ENCODE data around the gene FRMD4B.

FRMD4B gene

GRCh38 chr3:69197455-69197854 lies 188.4 kb downstream of the FRMD4B start:
- DNase-seq: no peak

- no peak for DNase-seq
Measured at GRCh38 chr3:69196876-69197275, 189.0 kb downstream of the FRMD4B start.

GRCh38 chr3:69194431-69195165 lies 191.3 kb downstream of the FRMD4B start:
- DNase-seq: no peak

- DNase-seq: no peak
Measured at GRCh38 chr3:69193749-69194148, 192.1 kb downstream of the FRMD4B start.

DNA sequence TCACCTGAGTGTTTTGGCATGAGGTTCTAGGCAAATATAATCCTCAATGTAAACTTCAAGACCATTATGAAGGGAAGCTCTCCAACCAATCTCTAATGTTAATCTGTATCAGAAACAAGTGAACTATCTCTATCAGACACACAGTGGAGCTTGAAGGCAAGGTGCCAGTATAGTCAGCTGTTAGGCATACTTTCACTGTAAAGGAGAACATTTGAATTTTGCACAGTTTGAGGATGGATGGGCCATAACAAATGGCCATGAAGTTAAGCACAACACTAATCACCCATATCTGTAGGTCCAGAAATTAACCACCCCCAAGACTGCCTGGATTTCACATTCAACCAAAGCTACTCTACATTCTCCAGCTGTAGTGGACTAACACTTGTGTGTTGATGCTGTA lies 194.4 kb downstream of the FRMD4B start:
- DNase-seq: no peak

GRCh38 chr3:69189487-69189886 lies 196.4 kb downstream of the FRMD4B start:
- DNase-seq: no peak

DNA sequence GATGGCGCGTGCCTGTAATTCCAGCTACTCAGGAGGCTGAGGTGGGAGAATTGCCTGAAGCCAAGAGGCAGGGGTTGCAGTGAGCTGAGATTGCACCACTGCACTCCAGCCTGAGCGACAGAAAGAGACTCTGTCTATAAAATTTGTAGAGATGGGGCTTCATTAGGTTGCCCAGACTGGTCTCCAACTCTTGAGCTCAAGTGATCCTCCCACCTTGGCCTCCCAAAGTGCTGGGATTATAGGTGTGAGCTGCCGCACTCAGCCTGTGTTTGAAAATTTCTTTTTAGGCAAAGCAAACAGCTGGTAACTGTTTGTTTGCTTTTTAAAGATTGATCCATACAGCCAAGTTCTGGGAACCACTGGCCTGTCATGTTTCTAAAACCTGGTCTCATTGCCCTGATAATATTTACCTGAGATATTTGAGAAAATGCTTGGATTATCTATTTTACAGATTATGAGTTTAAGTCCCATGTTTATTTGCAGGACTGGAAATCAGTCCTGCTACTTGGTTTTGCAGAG lies 199.3 kb downstream of the FRMD4B start:
- DNase-seq: no peak

GRCh38 chr3:69182588-69183316 lies 203.1 kb downstream of the FRMD4B start:
- DNase-seq: no peak

GRCh38 chr3:69181592-69182211 lies 204.2 kb downstream of the FRMD4B start:
- no peak for DNase-seq

GRCh38 chr3:69180869-69181591 lies 204.9 kb downstream of the FRMD4B start:
- DNase-seq: no peak

DNA sequence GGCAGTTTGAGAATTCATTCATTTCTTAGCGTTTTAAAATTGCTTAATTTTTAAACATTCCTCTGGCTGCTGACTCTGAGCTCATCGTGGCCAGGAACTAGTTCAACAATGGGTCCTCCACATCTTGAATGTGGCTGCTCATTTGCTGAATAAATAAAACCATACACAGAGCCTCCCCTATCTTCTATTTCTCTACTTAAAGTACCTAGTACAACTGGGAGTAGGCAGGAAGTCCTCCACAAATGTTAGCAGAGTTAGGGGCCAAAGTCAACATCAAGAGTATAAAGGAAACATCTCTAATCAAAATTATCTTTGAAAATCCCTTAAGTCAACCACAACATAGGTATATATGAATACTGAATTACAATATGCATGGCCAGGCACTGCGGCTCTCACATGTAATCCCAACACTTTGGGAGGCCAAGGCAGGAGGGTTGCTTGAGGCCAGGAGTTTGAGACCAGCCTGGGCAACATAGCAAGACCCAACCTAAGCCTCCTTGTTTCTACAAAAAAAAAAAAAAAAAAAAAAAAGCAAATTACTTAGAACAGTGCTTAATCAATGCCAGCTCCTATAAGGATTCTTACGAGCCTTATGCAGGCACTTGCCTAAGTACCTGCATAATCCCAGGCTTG lies 206.0 kb downstream of the FRMD4B start:
- DNase-seq: no peak

- peak; percentile 10 for DNase-seq
Measured at GRCh38 chr3:69178838-69179739, 206.8 kb downstream of the FRMD4B start.

- DNase-seq: no peak
Measured at GRCh38 chr3:69178082-69178481, 207.8 kb downstream of the FRMD4B start.

DNA sequence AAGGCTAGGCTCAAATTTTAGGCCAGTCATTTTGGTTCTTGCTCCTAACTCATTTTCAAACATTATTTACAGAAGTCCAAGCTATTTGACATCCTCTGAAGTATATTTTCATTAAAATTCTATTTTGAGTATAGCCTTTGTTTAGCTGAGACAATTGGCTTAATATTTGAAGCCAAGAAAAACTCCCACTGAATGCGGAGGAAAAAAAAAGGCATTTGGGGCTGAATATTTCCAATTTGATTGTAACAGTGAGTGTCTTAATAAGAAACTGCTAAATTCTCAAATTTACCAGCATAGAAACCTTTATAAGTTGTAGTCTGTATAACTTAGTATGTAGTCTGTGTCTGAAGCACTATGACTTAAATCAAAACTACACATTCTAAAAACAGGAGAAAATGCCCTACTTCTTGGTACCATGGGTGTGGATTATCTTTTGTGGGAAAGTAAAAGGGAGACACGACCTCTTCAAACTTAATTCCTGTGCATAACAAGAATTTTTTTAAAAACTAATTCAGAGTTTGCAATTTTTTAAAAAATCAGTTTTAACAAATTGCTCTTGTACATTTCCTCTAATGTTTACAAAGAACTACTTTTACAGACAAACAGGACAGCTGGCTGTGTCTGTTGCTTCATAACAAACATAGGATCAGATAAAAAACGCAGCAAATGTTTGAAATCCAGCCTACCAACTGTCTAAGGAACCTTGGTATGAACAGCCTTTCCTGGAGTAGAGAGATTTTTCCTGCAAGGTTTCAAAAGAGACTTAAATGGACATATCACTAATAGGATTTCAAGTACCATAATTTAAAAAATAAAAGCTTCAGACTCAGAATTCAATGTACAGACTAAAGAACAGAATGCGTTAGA lies 210.8 kb downstream of the FRMD4B start:
- DNase-seq: no peak

DNA sequence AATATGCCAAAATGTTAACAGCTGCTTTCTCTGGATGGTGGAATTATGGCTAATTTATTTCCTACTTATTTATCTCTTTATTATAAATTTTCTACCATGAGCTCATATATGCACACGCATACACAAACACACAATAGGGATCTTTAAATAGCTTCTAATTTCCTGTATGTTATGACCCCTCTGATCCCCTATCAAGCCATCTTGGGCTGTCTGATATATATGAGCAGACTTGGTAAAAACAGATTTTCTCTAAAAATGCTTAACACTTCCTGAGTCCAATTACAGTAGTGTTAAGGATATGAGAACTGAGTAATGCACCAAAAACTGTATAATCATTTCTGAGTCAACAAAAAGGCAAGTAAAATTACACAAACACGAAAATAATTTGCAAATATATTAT lies 211.4 kb downstream of the FRMD4B start:
- DNase-seq: no peak

GRCh38 chr3:69172058-69172457 lies 213.8 kb downstream of the FRMD4B start:
- no peak for DNase-seq

- no peak for DNase-seq
Measured at GRCh38 chr3:69166446-69166845, 219.4 kb downstream of the FRMD4B start.

DNA sequence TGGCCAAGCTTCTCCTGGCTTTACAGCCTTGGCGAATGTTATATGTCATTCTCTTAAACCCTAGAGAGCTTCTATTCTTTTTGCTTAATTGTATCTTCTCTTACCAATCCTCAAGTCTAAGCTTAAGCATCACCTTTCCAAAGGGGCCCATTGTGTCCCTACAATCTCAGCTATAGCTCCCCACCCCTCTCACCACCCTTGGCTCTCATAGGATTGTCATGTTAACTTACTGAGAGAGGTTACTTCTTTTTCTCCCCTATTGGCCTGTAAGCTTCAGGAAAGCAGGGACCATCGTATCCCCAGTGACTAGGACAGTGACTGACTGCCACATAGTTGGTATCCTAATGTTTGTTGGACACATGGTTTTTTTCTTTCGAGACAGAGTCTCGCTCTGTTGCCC lies 220.1 kb downstream of the FRMD4B start:
- DNase-seq: no peak

DNA sequence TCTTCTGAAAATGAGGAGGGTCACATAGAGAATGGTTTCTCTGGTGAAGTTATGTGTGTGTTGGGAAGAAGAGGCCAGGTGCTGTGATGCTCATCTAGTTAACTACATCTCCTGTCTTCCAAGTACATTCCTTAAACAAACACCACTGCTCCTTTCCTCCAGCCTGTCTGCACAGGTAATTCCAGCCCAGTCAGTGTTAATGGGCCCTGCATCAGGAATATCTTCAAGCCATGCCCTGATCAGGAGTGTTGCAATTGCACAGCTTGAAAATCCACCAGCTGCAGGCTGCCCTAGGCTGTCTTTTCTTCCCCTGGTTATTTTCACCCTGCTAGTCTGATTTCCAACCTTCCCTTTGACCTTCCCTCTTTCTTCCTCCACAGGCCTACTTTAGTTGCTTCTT lies 221.6 kb downstream of the FRMD4B start:
- no peak for DNase-seq

DNA sequence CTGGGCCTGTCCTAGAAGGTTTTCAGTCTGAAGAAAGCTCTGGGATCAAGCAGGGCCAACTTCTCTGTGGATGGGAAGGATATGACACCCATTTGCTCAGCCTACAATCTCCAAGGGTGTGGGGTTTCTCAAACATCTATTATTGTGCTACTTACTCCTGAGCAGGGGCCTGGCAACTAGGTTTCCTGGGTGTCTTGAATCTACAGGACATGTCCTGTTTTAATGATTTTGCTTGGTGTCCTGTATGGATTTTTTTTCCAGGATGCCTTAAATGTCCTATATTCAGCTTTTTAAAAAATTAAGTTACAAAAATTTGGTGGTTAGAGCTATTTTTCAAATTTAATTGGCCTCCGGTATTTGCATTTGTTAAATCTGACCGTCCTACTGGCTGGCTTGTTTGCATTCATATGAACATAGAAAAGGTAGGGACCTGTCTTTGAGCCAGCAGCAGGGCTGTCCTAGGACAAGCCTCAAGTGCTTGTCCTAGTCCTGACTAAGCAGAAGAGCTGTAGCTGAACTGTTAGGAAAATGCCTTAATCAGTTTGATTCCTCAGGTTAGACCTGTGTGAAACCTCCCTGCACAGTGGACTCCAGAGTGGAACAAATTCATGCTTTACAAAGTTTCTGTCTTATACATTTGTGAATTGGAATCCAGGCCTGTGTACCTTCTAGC lies 223.4 kb downstream of the FRMD4B start:
- no peak for DNase-seq

Data from CD4-positive, alpha-beta T cell treated with Interleukin-21 for 1 hour (primary cell).